Measurements from ENCODE around the gene TAF13.

- TF ChIP-seq POLR2AphosphoS5 (IDR thresholded peaks at IDR 0.05) = no peak
- TF ChIP-seq CTCF (IDR thresholded peaks at IDR 0.05) = peak in 1 of 3 experiments; percentile 12
- no peak for TF ChIP-seq POLR2A (IDR thresholded peaks at IDR 0.05; ENCODE audit: low read depth)
- no peak for TF ChIP-seq EP300 (IDR thresholded peaks at IDR 0.05)
Measured at GRCh38 chr1:109027841-109028240, 48.0 kb downstream of the TAF13 start.

All from esophagus muscularis mucosa (tissue), 4 donors.